ENCODE measurements around the gene ALPL.

The ALPL gene

DNA sequence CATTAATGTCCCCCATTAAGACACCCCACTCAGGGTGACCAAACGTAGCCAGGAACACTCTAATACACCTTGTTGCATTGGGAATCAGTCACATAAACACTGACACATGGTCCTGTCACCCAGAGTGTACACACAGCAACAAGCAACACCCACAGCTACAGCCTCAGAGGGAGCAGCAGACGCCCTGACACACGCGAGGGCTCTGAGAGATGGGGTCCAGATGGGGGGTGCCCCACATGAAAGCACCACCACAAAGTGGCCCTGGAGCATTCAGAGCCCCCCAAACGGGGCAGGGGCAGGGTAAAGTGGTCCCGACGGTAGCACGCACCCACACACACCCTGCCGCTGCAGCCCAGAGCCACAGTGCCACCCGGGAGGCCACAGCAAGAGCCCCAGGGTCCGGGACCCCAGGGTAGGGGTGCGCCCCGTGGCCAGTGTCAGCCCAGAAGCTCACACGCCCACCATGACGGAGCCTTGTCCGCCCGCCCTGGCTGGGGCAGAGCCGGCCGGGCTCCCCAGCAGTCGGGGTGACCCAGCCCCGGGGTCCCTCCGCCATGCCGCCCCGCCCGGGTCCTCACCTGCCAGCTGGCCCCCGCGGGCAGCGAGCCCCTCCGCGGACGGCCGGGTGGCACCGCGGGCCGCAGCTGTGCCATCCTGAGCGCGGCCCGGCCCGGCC, 112.7 kb downstream of the ALPL start:
- DNase-seq, result no peak

DNA sequence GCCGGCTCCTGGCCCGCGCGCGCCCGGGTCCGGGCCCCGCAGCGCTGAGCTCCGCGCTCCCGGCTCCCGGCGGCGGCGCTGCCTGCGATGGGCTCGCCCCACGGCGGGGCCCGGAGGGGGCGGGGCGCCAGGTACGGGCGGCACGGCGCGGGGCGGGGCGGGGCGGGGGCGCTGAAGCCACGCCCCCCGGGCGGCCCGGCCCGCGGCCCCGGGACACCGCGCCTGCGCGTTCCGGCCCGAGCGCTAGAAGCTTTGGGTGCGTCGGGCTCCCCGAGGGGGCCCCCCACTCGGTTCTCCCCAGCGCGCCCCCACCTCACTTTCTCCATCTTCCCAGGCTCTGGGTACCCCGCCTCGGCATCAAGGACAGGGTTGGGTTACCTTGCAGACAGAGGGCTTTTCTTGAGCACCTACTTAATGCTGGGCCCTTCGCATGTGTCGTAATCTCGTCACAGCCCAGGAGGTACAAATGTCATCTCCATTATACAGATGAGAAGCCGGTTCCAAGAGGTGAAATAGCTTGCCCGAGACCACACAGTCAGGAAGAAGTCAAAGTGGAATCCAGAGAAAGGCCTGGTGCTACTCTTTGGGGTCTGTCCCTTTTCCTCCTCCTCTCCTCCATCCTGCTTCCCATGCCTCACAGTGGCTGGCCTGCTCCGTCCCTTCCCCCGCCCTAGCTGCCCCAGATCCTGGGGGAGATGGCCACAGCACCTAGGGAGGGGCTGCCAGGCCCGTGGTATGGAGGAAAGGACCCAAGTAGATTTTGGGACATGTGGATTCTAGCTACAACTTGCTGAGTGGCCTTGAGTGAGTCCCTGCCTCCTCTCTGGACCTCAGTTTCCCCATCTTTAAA, 113.5 kb downstream of the ALPL start:
- DNase-seq, result no peak

DNA sequence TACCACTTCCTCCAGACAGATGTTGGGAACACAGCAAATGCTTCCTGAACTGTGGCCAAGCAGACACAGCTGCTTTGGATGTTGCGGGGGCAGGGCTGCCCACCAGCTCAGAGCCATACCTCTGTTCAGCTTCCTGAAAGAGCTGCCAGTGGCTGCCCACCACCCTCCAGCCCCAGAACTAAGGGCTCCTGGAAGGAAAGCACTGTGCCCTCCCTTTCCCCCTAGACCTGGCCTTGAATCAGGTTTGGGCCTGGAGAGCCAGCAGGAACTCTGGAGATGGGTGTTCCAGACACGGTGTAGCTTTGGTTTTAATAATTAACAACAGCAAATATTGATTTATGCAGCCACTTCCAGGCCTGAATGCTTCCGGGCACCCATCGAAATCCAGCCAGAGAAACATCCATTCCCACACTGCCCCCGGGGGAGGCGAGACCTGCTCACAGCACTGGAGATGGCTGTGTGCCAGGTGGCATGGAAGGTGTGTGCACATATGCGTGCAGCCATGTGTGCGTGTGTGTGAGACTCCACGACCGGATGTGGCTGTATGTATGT, 114.3 kb downstream of the ALPL start:
- DNase-seq, result no peak

DNA sequence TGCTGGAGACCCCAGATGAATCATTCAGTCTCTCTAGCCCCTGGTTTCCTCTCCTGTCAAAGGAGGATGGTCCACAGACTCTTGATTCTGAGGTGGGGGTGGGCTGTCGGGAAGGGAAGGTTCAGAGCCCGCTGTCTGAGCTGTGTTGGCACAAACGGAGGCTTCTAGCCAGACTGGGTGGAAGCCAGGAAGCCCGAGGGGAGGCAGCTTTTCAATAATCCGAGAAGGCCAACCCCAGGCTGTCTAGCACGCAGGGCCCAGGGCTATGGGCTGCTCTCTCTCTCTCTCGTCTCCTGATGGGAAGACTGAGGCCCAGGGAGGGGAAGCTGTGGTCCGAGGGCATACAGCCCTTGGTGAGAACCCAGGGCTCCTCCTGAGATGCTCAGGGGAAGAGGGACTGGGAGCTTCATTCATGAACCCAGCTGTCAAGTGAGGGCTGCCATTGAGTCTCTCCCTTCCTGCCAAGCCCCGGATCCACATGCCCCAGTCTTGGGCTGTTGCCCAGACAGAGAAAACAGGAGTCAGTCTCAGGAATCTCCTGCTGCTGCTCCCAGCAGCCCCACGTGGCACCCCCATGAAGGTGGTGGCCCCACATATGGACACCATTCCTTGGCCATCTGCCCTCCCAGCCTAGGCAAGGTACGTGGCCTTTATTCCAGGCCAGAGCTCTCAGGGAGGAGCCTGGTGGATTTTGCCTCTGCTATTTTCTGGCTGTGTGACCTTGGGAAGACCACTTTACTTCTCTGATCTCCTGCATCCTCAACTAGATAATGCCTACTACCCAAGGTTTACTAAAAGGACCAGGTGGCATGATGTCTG, 115.6 kb downstream of the ALPL start:
- DNase-seq, result peak; percentile 71

DNA sequence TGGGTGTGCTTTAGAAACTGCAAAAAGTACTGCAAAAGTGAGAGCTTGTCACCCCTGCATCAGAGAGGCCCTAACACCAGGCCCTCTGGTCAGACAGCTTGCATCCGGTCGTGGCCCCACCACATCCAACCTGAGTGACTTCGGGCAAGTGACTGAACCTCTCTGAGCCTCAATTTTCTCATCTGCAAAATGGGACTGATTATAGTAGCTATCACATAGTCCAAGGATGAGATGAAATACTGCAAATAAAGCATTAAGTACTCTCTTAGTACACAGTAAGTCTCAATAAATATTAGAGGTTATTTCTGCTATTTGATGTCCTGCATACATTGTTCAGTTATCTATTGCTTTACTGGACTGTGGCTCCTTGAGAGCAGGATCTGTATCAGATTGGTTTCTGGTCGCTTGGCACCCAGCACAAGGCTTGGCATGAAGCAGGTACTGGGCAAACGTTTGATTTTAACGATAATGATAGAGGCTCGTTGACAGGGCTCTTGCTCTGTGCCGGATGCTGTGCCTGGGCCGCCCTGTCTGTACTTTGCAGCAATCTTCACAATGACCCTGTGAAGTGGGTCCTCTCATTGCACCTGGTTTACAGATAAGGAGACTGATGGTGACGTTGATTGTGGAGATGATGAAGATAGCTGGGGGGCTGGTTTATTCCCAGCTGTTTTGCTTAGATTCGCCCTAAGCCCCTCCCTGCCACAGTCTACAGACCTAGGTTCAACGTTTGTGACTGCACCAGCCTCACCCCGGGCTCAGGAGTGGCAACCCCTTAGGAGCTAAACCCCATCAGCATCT, 116.4 kb downstream of the ALPL start:
- no peak for DNase-seq

DNA sequence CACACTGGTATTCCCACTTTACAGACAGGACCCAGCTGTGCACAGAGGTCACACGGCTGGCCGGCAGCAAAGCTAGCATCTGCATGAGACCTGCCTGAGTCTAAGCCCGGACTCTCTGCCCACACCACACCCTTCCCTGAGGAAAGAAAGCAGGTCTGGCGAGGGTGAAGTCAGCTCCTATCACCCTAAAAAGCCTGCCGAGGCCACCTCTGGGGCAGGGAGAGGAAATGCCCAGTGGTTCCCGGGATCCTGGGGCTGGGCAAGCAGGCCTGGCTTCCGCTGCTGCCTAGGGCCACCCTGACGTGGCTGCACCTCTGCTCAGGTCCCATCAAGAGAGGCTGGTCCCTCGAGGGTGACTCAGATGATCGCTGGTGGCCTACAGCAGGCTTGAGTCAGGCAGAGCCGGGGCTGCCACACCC, 117.7 kb downstream of the ALPL start:
- DNase-seq, result no peak
